GM21526 (cell line): Measurements from ENCODE around the gene SPEF1.
"Not testable (repeated sequence)": the region's sequence is repeated elsewhere in the genome, so short reads cannot be mapped to it uniquely, and the experiment has no call there.

ENCODE experiments used
- ATAC-seq: cut with Tn5 transposase; IDR thresholded peaks from one replicate; pipeline ENCODE4 v1.9.1; 2021; ENCODE audit warnings: moderate library complexity; ENCODE audit not compliant: unreplicated experiment, low FRiP score

The SPEF1 gene

DNA sequence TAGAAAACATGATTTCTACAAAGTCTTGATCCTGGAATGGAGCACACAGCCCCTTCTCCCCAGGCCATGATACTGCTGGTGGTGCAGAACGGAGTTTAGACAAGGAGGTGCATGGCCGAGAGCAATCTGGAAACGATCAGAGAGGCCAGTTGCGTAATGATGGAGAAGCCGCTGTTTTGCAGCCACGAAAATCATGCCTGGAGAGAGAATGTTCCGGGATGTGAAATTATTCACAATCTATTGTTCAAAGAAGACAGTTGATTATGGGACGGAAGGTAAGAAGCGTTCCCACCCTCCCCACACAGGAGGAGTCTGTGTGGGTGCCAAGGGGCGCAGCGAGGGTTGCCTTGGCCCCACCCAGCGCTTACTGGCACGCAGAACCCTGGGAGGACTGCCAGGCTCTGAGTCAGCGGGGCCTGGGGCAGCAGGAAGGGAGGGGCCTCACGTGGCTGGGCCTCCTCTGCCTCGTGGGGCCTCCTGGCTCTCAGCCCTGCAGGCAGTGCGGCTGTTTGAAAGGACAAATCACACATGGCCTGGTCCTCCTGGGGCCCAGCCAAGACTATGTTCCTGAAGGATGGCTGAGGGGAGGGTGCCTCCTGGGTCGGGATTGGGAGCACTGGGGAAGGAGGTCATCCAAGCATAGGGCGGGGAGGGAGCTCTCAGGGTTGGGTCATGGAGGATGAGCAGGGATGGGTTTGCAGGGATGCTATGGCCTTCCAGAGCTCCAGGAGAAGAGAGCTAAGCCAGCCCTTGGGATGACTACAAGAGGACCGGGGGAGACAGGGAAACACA, 30.4 kb upstream of the SPEF1 start:
- no peak for ATAC-seq

DNA sequence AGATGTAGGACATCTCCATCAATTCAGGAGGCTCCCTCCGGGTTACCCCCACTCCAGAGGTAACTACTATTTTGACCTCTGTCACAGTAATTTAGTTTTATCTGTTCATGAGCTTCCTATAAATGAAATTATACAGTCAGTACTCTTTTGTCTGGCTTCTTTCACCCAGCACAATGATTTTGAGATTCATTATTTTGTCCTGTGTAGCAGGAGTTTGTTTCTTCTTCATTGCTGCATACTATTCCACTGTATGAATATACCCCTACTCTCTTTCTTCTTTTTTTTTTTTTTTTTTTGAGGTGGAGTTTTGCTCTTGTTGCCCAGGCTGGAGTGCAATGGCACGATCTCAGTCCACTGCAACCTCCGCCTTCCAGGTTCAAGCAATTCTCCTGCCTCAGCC, 27.3 kb upstream of the SPEF1 start:
- no peak for ATAC-seq

DNA sequence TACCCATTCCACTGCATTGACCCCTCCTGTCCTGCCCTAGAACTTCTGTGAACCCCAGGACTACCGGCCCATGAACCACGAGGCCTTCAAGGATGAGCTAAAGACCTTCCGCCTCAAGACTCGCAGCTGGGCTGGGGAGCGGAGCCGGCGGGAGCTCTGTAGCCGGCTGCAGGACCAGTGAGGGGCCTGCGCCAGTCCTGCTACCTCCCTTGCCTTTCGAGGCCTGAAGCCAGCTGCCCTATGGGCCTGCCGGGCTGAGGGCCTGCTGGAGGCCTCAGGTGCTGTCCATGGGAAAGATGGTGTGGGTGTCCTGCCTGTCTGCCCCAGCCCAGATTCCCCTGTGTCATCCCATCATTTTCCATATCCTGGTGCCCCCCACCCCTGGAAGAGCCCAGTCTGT, 23.5 kb upstream of the SPEF1 start:
- ATAC-seq = no peak

DNA sequence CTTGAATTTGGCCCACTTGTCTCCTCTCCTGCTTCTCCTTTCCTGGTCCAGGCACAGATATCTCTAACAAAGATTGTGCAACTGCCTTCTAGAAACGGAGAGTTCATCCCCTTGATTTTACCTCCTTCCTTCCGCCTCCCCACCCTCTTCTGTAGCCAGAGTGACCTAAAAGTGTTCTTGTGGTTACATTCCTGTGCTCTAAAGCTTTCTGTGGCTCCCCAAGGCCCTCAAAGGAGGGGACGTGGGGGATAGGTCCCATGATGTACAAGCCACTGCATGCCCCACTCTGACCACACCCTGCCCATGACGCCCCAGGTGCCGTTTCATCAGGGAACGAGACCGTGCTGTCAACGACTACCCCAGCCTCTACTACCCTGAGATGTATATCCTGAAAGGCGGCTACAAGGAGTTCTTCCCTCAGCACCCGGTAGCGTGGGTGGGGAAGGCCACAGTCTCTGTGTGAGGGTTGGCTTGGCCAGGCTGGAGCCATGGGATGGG, 23.1 kb upstream of the SPEF1 start:
- ATAC-seq = no peak

DNA sequence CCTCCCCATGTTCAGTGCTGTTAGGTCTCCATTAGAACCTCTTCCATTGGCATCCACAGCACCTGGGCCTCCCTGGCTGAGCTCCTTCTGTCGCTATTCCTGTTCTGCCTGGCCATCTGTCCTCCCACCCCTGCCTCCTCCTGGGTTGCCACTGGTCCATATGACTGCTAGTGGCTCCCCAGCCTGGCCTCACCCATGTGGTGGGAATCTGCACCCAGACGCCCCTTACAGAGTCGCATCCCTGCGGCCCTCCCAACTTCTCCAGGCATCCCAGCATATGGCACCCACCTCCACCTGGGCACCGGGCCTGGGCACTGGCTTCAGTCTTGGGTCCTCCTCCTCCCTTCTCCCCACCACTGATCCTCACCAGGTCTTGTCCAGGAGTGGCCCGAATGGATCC, 22.6 kb upstream of the SPEF1 start:
- ATAC-seq = no peak

DNA sequence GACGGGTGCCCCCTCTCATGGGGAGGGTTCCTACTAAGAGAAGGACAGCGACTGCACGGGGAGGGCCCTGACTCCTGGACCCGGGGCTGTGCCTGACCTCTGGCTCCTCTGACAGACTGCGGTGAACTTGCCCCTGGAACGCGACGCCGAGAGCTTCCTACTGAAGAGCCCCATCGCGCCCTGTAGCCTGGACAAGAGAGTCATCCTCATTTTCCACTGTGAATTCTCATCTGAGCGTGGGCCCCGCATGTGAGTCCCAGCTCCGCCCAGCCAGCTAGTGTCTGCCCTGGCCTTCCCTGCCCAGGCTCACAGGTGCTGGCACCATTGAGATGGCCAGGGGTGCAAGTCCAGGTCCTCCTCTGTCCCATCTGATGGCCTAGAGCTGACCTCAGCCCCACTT, 22.0 kb upstream of the SPEF1 start:
- ATAC-seq = no peak

DNA sequence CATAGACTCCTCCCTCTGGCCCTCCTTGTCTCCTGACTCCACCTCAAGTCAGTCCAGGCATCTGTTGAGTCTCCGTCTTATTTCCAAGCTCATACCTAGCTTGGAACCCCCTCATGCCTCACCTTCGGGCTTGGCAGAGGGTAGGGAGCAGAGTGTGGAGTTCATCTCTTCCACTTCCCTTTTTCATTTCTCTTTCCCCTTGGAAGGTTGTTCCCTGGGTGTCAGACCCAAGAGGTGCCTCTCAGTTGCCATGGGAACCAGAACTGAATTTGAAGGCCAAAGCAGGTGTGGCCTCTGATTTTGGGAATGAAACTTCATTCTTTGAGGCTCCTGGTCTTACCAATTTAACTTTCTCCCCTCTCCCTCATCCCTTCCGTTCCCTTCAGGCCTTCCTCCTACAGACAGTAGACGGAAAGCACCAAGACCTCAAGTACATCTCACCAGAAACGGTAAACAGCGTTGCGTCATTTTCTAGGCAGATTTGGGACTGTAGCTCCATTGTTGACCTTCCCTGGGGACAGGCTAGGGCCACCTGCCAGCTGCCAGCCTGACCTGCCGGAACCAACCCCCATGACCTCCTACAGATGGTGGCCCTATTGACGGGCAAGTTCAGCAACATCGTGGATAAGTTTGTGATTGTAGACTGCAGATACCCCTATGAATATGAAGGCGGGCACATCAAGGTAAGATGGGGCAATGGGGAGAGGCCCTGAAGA, 21.4 kb upstream of the SPEF1 start:
- ATAC-seq = no peak

DNA sequence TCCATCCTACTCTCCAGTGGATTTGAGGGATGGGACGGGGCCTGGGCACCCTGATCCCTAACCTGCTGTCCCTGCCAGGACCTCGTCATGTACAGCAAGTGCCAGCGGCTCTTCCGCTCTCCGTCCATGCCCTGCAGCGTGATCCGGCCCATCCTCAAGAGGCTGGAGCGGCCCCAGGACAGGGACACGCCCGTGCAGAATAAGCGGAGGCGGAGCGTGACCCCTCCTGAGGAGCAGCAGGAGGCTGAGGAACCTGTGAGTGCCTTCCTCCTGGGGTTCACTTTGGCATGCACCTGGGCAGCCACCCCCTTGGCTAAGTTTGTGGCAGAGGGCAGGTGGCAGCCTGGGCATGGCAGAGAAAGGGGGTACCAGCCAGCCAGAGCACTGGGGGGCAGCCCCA, 20.6 kb upstream of the SPEF1 start:
- no peak for ATAC-seq

DNA sequence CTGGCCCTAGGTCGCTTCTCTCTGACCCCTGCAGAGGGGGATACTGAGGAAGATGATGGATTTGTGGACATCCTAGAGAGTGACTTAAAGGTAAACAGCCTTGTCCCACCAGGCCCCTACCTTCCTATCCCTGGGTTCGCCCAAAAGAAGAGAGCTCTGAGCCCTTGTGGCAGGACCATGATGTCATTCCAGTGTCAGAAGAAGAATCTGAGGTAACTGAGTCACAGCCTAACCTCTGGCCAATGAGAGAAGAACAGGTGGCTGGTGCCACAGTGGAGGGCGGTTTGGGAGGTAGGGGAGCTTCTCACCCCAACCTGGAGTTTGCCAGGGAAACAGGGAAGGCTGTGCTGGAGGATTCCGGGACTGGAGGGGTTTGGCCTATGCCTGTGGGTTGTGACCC, 20.1 kb upstream of the SPEF1 start:
- no peak for ATAC-seq

DNA sequence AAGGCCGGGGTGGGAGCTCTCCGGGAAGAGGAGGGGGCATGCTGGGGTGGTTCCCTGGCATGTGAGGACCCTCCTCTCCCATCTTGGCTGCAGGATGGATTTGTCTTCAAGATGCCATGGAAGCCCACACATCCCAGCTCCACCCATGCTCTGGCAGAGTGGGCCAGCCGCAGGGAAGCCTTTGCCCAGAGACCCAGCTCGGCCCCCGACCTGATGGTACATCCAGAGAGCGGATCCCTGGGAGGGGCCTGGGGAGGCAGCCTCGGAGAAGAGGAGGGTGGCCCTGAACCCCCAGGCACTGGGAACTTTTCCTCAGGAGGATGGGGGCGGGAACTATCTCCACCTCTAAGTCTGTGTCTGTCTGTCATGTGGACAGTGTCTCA, 19.6 kb upstream of the SPEF1 start:
- ATAC-seq = no peak

DNA sequence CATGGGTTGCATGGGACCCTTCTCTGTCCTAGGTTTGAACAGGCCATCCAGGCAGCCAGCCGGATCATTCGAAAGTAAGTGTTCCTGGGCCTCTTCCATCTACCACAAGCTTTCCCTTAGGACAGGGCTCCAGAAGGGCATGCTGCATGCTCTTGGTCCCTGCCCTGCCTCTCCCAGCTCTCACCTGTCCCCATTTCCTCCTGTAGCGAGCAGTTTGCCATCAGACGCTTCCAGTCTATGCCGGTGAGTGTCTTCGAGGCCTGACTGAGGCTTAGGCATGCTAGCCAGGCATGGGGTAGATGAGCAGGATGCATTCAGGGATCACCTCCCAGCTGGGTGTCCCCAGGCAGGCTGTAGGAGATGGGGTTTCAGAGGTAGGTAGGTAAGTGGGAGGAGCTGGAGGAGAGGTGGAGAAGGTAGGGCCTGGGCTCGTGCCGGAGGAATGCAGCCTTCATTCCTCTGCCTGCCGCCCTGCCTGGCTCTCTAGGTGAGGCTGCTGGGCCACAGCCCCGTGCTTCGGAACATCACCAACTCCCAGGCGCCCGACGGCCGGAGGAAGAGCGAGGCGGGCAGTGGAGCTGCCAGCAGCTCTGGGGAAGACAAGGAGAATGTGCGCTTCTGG, 19.1 kb upstream of the SPEF1 start:
- no peak for ATAC-seq

DNA sequence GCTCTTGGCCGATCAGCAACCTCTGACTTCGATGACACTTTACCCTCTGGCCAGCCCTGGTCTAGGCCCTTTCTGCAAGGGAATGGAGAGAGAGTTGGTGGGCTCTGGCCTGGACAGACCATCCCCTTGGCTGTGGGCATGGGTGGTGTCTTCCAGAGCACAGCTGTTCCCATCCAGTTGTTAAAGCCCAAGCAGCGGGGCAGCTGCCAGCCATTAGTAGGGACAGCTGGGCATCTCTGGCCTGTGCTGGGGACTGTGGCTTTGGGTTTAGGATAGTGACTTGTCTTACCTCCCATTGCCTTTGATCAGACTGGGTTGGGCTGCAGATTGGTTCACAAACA, 17.6 kb upstream of the SPEF1 start:
- no peak for ATAC-seq

DNA sequence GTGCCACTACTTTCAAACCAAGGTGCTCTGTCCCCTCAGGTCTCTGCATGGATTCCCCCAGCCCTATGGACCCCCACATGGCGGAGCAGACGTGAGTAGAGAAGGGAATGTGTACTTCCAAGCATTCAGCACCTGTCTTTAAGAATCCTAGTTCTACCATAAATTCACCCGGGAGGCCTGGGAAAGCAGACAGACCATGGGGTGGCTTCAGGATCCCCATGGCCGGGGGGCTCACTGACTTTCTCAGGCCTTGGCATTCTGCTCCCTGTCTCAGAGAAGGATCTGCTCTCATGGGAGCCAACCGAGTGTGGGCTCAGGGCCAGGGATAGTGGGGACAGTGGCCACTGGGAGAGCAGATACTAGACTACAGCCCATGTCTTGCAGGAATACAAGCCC, 17.1 kb upstream of the SPEF1 start:
- no peak for ATAC-seq

DNA sequence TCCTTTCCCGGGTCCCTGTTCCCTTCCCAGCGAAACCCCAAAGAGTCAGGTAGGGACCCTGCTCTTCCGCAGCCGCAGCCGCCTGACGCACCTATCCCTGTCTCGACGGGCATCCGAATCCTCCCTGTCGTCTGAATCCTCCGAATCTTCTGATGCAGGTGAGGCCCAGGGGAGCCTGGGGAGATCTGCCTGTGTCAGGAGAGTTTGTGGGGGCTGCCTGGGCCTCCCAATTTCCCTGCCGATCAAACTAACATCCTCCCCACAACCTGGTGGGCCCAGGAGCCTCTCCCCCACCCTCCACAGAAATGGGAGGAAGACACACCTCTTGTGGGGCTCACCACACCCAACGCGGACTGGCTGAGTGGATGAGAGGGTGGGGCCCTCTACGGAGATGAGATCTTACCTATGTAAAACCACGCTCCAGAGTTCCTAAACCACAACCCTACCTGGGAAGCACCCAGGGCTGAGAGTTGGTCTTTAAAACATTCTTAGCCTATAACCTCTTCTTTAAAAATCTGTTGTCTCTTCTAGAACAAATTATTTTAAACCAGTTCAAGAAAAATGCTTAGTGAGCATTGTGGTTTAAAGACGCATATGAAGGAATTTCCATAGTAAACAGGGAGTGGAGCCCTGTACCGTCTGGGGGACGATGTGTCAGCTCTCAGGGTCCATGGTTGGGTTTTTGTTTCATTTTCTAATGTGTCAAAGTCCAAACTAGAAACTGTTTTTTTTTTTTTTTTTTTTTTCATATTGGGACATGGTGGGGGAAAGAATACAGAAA, 16.5 kb upstream of the SPEF1 start:
- ATAC-seq = no peak

DNA sequence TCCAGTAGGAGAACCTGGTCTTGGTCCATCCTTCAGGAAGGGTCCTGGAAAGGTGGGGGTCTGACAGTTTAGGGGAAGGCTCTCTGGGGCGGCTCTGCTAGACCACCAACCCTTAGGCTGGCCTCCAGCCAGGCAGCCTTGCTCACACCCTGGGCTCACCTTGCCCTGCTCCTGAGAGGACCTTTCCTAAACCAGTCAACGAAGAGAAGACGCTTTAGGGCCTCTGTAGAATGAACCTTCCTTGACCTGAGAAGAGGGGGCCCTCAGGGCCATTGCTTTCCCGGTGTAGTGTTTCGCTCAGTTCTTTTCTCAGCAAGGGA, 15.9 kb upstream of the SPEF1 start:
- no peak for ATAC-seq

DNA sequence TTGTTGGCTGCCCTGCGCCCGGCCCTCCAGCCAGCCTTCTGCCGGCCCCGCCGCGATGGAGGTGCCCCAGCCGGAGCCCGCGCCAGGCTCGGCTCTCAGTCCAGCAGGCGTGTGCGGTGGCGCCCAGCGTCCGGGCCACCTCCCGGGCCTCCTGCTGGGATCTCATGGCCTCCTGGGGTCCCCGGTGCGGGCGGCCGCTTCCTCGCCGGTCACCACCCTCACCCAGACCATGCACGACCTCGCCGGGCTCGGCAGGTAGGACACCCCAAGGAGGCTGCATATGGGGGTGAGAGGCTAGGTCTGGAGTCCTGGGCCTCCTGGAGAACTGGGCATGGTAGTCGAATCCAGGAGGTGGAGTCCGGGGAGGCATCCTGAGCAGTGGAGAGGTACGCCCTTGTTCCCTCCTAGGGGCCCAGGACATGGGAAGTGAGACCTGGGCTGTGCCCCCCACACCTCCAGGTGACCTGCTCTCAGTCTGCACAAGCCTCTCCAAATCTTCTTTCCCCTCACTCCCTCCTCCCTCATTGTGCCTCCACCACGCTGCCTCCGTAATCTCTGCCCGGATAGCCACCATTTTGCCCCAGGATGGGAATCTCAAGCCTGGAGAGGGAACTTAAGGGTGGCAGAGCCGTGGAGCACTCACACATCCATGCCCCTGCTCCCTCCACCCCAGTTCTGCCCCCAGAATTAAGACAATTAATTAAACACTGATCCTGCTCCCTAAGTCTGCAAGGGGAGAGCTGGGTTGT, 15.4 kb upstream of the SPEF1 start:
- no peak for ATAC-seq

DNA sequence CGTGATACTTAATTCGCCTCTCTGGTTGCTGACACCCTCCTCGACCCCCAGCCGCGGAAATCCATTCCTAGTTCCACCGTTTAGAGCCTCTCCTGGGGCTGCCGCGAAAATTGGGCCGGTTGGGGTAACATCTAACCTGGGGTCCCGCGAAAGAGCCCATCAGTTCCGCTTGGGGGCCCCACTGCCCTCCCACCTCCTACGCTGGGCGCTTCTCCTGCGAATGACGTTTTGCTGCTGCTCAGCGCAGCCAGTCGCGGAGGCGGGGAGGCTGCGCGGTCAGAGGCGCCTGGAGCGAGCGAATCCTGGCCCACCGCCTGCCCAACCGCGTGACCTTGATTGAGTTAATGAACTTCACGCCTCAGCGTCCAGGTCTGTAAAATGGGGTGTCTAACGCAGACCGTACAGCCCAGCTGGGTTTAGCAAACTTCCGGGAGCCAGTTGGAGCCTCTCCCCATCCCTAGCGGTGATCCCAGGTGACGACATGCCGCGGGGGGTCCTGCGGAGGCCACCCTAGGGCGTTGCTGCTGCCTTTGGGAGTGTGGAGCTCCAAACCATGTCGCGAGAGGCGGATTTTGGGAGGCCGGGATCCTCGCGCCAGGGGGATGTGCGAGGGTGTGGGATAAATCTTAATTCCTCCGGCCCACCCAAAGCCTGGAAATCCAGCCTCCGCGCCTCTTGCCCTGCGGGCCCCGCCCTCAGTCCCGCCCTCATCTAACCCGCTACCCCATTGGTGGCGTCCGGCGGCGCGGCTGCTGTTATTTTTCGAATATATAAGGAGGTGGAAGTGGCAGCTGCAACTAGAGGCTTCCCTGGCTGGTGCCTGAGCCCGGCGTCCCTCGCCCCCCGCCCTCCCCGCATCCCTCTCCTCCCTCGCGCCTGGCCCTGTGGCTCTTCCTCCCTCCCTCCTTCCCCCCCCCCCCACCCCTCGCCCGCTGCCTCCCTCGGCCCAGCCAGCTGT, 14.5 kb upstream of the SPEF1 start, which contains the start of gene CDC25B:
CDC25B (plus strand) TSS at position 800 of the 958 bp plus-strand sequence. CDS start 222 bp downstream, outside the sequence.
- peak; percentile 60 for ATAC-seq

DNA sequence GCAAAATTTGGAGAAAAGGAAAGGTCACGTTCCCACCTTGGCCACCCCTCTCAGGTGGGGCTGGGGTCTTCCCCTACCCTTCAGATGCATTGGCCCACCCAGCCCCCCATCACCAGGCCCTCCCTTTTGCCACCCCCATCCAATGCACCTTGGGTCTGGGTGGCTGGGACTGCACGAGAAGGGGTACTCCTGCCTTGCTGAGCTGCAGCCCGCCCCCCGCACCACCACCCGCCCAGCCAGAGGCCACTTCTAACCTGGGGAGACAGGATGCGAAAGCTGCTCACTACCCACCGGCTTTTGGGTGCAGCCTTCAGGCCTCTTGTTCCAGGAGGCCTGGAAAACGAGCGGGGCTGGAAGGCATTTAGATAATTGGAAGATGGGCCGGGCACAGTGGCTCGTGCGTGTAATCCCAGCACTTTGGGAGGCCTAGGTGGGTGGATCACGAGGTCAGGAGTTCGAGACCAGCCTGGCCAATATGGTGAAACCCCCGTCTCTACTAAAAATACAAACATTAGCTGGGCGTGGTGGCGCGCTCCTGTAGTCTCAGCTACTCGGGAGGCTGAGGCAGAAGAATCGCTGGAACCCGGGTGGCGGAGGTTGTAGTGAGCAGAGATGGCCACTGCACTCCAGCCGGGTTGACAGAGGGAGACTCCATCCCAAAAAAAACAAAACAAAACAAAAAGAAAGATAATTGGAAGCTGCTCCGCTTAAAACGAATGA, 13.6 kb upstream of the SPEF1 start:
- no peak for ATAC-seq

DNA sequence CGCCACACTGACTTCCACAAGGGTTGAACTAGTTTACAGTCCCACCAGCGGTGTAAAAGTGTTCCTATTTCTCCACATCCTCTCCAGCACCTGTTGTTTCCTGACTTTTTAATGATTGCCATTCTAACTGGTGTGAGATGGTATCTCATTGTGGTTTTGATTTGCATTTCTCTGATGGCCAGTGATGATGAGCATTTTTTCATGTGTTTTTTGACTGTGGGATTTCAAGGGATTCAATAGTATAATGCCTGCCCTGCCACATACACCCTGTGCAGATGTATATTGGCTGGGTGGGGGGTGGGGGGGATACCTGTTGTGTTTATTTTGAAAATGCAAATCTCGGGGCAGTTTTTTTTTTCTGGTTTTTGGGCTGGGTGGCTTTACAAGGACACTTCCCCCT, 12.9 kb upstream of the SPEF1 start:
- not testable (repeated sequence) for ATAC-seq
